Gastrocnemius medialis (tissue), 4 donors: ENCODE results near the gene RNF151. TPM values are rescaled to one million over a fixed set of nuclear protein-coding genes. Genes with fewer than 3 reads are reported as not detected.

ENCODE experiments used
- ATAC-seq, 2 donors: fragments of 150-250 bp; one replicate each; pipeline ENCODE4 v1.9.1; 2016
- DNase-seq, 2 donors: peaks; one replicate each; pipeline ENCODE4 v3.0.0-alpha.2; 2019
- H3K27ac ChIP-seq, 4 donors: fragments of 200-600 bp; sonication (generic); 1 replicate in 1 of 4; 2 replicates in 3 of 4; pipeline ENCODE4 v1.5.1; 2016 to 2018; ENCODE audit warnings: mild to moderate bottlenecking in 2 of 4, moderate library complexity in 1 of 4
- H3K27me3 ChIP-seq, 3 donors: fragments of 200-600 bp; sonication (generic) in 2 of 3; 1 replicate in 1 of 3; 2 replicates in 2 of 3; pipeline versions ENCODE4 v1.5.1 to v1.6.0; 2016 to 2019; ENCODE audit warnings: mild to moderate bottlenecking in 1 of 3, moderate library complexity in 1 of 3
- H3K36me3 ChIP-seq, 2 donors: fragments of 200-600 bp; sonication (generic) in 1 of 2; one replicate each; pipeline ENCODE4 v1.5.1; 2017 to 2018
- H3K4me1 ChIP-seq, 2 donors: fragments of 200-600 bp; sonication (generic) in 1 of 2; one replicate each; pipeline ENCODE4 v1.5.1; 2016 to 2017; ENCODE audit warnings: mild to moderate bottlenecking in 2 of 2
- H3K4me3 ChIP-seq, 4 donors: fragments of 200-600 bp; sonication (generic) in 3 of 4; 1 replicate in 1 of 4; 2 replicates in 3 of 4; pipeline ENCODE4 v1.5.1; 2016 to 2019; ENCODE audit warnings: mild to moderate bottlenecking in 2 of 4
- H3K9me3 ChIP-seq, 3 donors: fragments of 200-600 bp; sonication (generic) in 2 of 3; 1 replicate in 1 of 3; 2 replicates in 2 of 3; pipeline ENCODE4 v1.5.1; 2016 to 2019
- CTCF ChIP-seq, 5 experiments: fragments of 450-650 bp in 3 of 5; fragments of 200-600 bp in 2 of 5; sonication (generic) in 2 of 5; IDR thresholded peaks in 4 of 5; conservative IDR thresholded peaks in 1 of 5; 1 replicate in 4 of 5; 2 replicates in 1 of 5; pipeline ENCODE4 v1.5.1; 2016 to 2019; ENCODE audit warnings: antibody characterized with exemption in 5 of 5, mild to moderate bottlenecking in 3 of 5, moderate library complexity in 3 of 5
- POLR2A ChIP-seq, 2 donors: fragments of 450-650 bp; IDR thresholded peaks; one replicate each; pipeline ENCODE4 v1.6.1; 2017; ENCODE audit warnings: antibody characterized with exemption in 2 of 2, mild to moderate bottlenecking in 2 of 2, moderate library complexity in 2 of 2
- in situ Hi-C, 4 donors: fragments of 200-750 bp; cut with MboI; loops; one replicate each; pipeline versions ENCODE4 v1.15.0 to v1.8.0; 2017; ENCODE audit warnings: low sequenced_read_pairs in 4 of 4
- intact Hi-C: fragments of 100-400 bp; cut with DNase I; formaldehyde crosslinking; loops from one replicate; pipeline ENCODE4 v1.15.1; 2023; ENCODE audit warnings: low total_unique reads
- total RNA-seq, 4 donors: library from RNA; depleted of rRNA; stranded (reverse); fragments of >200 nt; gene quantifications; one replicate each; pipeline versions ENCODE4 v1.1.0 to v1.2.3, GENCODE V29; 2016

The RNF151 gene
- not detected for total RNA-seq

- no peaks in the 10 kb centered on the region for H3K9me3 ChIP-seq
- peaks cover 0 to 20% of the 10 kb centered on the region in 2 donors for H3K36me3 ChIP-seq
- H3K27me3 ChIP-seq, result no peaks in the 10 kb centered on the region
- in situ Hi-C loops, result no loop called here
- H3K4me1 ChIP-seq, result peaks cover 19 to 28% of the 10 kb centered on the region in 2 donors
- ATAC-seq (no peak), DNase-seq (no peak)
- H3K27ac ChIP-seq, result peak within 1 kb of the TSS; percentile 88 to 99 (median 92)
- no peak for TF ChIP-seq CTCF (IDR thresholded peaks at IDR 0.05 in 4 of 5, conservative IDR thresholded peaks at IDR 0.05 in 1 of 5)
- intact Hi-C loops, result no loop called here
- H3K4me3 ChIP-seq, result peak within 1 kb of the TSS; percentile 73 to 97 (median 76)
Measured at GRCh38 chr16:1966460-1966859, at the start of gene RNF151. RNF151 (plus strand) TSS chr16:1966856; CDS start chr16:1966882, 26 bp downstream.

- no peaks in the 10 kb centered on the region for H3K36me3 ChIP-seq
- H3K4me3 ChIP-seq, result no peak overlapping the region
- no peak overlapping the region for H3K27ac ChIP-seq
- H3K4me1 ChIP-seq, result no peaks in the 10 kb centered on the region
- H3K9me3 ChIP-seq, result no peaks in the 10 kb centered on the region
- H3K27me3 ChIP-seq, result peaks cover 58 to 65% (median 64%) of the 10 kb centered on the region in 3 donors
- ATAC-seq (no peak), DNase-seq (no peak)
- TF ChIP-seq POLR2A (IDR thresholded peaks at IDR 0.05) (no peak), CTCF (IDR thresholded peaks at IDR 0.05 in 4 of 5, conservative IDR thresholded peaks at IDR 0.05 in 1 of 5) (no peak)
- in situ Hi-C loops (no loop called here), intact Hi-C loops (no loop called here)
Measured at GRCh38 chr16:1917056-1917664, 49.5 kb upstream of the RNF151 start.

- no peak for TF ChIP-seq CTCF (IDR thresholded peaks at IDR 0.05 in 4 of 5, conservative IDR thresholded peaks at IDR 0.05 in 1 of 5)
- TF ChIP-seq POLR2A (IDR thresholded peaks at IDR 0.05), result no peak
- Histone ChIP-seq H3K36me3 (no peaks in the 10 kb centered on the region), H3K27me3 (peaks cover 64 to 72% (median 68%) of the 10 kb centered on the region in 3 donors), H3K4me1 (no peaks in the 10 kb centered on the region), H3K27ac (no peak overlapping the region), H3K9me3 (no peaks in the 10 kb centered on the region), H3K4me3 (no peak overlapping the region)
- ATAC-seq (no peak), DNase-seq (no peak)
- in situ Hi-C loops, result no loop called here
- intact Hi-C loops, result no loop called here
Measured at GRCh38 chr16:1917665-1918350, 48.8 kb upstream of the RNF151 start.

GRCh38 chr16:1918351-1919326, 48.0 kb upstream of the RNF151 start, which contains the start of gene HS3ST6:
HS3ST6 (minus strand) TSS chr16:1918415; CDS start chr16:1918323, 92 bp downstream.
- TF ChIP-seq CTCF (IDR thresholded peaks at IDR 0.05 in 4 of 5, conservative IDR thresholded peaks at IDR 0.05 in 1 of 5) (no peak), POLR2A (IDR thresholded peaks at IDR 0.05) (no peak)
- Histone ChIP-seq H3K4me3 (no peak within 1 kb of the TSS), H3K27me3 (peaks cover 73 to 80% (median 77%) of the 10 kb centered on the region in 3 donors)

More at GRCh38 chr16:1918351-1919326, 48.0 kb upstream of the RNF151 start, which contains the start of gene HS3ST6:
- Histone ChIP-seq H3K36me3 (no peaks in the 10 kb centered on the region), H3K27ac (no peak within 1 kb of the TSS), H3K4me1 (no peaks in the 10 kb centered on the region), H3K9me3 (no peaks in the 10 kb centered on the region)
- in situ Hi-C loops (no loop called here), intact Hi-C loops (no loop called here)
- no peak for DNase-seq
- ATAC-seq, result no peak
